ENCODE results near the gene SHISA5. TPM values are rescaled to one million over a fixed set of nuclear protein-coding genes. Genes with fewer than 3 reads are reported as not detected.
"Not testable (repeated sequence)": the region's sequence is repeated elsewhere in the genome, so short reads cannot be mapped to it uniquely, and the experiment has no call there.

The SHISA5 gene
- total and polyA plus RNA-seq, 4 donors: 40.9 to 123 (median 120) TPM

DNA sequence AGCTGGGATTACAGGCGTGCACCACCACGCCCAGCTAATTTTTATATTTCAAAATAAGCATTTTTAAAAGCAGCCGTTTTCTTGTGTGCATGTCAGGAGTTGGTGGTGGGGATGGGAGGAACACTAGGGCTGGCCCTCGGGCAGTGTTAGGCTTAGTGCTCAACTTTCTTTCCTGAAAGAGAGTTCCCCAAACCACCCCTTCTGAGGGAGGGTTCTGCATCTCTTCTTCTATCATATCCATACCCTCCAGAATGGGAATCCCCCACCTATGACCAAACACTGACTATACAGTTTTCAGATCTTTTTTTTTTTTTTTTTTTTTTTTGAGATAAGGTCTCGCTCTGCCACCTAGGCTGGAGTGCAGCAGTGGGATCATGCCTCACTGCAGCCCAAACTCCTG lies 40.2 kb upstream of the SHISA5 start:
- no peak for DNase-seq (ENCODE audit: low read depth in 4 of 6, low spot score in 6 of 6)
- H3K4me1 ChIP-seq (ENCODE audit: control insufficient read depth, insufficient read depth, low read length): peaks cover 5% of the 10 kb centered on the region
- peaks cover 52% of the 10 kb centered on the region for H3K36me3 ChIP-seq (ENCODE audit: control insufficient read depth, insufficient read depth, low read length)
- no peak overlapping the region for H3K27ac ChIP-seq (ENCODE audit: low read depth, low read length)
- no peaks in the 10 kb centered on the region for H3K27me3 ChIP-seq (ENCODE audit: control insufficient read depth, insufficient read depth, low read length)
- H3K9me3 ChIP-seq (ENCODE audit: control insufficient read depth, insufficient read depth, low read length): no peaks in the 10 kb centered on the region
- WGBS (ENCODE audit: insufficient coverage): no CpG with 5 or more reads among the region's 5 CpGs
- H3K4me3 ChIP-seq (ENCODE audit: low read depth, low read length): no peak overlapping the region

DNA sequence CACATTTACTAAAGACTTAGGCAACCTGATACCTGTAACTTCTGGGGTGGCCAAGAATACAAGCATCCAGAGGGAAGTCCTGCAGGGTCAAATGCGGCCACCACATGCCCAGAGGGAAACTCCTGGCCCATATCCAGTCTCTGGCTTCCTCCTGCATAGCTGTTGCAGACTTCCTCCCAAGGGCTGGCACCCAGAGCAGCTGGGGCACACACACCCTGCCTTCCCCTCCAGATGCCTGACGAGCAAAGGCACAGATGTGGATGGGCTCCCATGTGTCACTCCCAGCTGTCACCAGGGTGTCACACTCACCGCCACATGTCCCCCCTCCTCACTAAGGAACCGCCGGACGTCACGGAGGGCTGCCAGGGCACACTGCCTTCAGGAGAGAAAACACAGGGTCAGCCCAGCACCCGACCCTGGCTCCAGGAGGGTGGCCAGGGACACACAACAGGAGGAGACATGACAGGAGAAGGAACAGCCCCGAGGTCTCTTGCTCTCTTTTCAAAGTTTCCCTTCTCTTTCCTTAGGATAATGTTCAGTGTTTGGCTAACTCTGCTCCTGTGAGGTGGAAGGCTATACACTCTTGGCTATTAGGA lies 39.4 kb upstream of the SHISA5 start:
- H3K9me3 ChIP-seq (ENCODE audit: control insufficient read depth, insufficient read depth, low read length): no peaks in the 10 kb centered on the region
- no peak overlapping the region for H3K4me3 ChIP-seq (ENCODE audit: low read depth, low read length)
- H3K4me1 ChIP-seq (ENCODE audit: control insufficient read depth, insufficient read depth, low read length): no peaks in the 10 kb centered on the region
- peaks cover 55% of the 10 kb centered on the region for H3K36me3 ChIP-seq (ENCODE audit: control insufficient read depth, insufficient read depth, low read length)
- H3K27ac ChIP-seq (ENCODE audit: low read depth, low read length): no peak overlapping the region
- no peaks in the 10 kb centered on the region for H3K27me3 ChIP-seq (ENCODE audit: control insufficient read depth, insufficient read depth, low read length)
- DNase-seq (ENCODE audit: low read depth in 4 of 6, low spot score in 6 of 6): no peak
- 72% methylated on average over 8 of the region's 9 CpGs for WGBS (ENCODE audit: insufficient coverage)

DNA sequence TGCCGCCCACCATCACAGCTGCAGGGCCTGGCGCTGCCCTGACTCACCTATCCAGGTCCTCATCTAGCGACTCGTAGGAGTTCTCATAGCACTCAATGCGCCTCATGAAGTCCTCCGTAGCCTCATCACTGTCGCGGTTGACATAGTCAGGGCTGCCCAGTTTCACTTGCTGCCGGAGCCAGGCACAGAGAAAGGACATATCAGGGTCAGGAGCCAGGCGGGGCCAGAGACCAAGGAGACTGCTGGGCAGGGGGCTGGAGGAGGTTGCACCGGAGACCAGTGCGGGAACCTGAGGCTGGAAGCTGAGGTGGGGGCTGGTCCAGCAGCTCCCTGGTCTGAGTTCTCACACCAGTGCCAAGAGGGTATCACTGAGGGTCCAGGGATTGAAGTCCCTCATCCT lies 34.5 kb upstream of the SHISA5 start:
- Histone ChIP-seq H3K4me3 (ENCODE audit: low read depth, low read length) (no peak overlapping the region), H3K36me3 (ENCODE audit: control insufficient read depth, insufficient read depth, low read length) (peaks cover 71% of the 10 kb centered on the region), H3K27ac (ENCODE audit: low read depth, low read length) (no peak overlapping the region), H3K9me3 (ENCODE audit: control insufficient read depth, insufficient read depth, low read length) (no peaks in the 10 kb centered on the region), H3K4me1 (ENCODE audit: control insufficient read depth, insufficient read depth, low read length) (no peaks in the 10 kb centered on the region), H3K27me3 (ENCODE audit: control insufficient read depth, insufficient read depth, low read length) (no peaks in the 10 kb centered on the region)
- WGBS (ENCODE audit: insufficient coverage): 98% methylated on average over 12 of the region's 12 CpGs
- no peak for DNase-seq (ENCODE audit: low read depth in 4 of 6, low spot score in 6 of 6)

DNA sequence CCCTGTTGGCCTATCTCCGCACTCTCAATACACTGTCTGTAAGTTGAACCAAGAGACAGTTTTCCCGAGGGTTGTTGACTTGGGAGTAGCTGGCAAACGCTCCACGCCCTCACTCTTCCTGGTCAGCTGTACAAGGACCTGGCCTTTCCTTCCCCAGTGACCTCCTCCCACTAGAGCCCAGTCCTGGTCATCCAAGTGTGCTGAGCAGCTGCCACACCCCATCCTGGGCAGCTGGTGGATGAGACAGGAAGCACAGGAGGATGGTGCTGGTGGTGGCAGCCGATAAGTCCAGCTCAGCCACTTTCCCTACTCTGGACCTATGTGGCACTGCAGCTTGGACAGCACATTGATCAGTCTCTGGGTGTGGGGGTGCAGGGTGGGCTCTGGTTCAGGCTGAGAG lies 32.8 kb upstream of the SHISA5 start:
- peaks cover 67% of the 10 kb centered on the region for H3K36me3 ChIP-seq (ENCODE audit: control insufficient read depth, insufficient read depth, low read length)
- H3K27ac ChIP-seq (ENCODE audit: low read depth, low read length): no peak overlapping the region
- no peak overlapping the region for H3K4me3 ChIP-seq (ENCODE audit: low read depth, low read length)
- no peak for DNase-seq (ENCODE audit: low read depth in 4 of 6, low spot score in 6 of 6)
- 93% methylated on average over 5 of the region's 5 CpGs for WGBS (ENCODE audit: insufficient coverage)
- H3K9me3 ChIP-seq (ENCODE audit: control insufficient read depth, insufficient read depth, low read length): no peaks in the 10 kb centered on the region
- no peaks in the 10 kb centered on the region for H3K27me3 ChIP-seq (ENCODE audit: control insufficient read depth, insufficient read depth, low read length)
- H3K4me1 ChIP-seq (ENCODE audit: control insufficient read depth, insufficient read depth, low read length): no peaks in the 10 kb centered on the region

DNA sequence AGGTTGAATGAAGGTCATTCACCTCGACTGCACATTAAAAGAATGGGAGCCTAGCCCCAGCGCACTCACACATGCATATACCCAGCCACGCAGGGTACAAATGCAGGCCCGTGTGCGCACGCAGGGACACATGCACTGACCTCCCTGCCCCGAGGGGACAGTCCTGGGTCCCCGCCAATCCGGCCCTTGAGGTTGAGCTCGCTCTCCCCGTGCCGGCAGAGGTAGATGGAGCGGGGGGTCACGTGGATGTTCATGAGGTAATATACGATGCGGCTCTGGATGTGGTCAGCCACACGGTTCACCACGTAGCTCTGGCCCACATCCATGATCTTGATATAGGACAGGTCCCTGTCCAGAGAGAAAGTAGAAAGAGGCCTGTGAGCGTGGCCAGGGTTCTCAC lies 32.1 kb upstream of the SHISA5 start:
- H3K4me1 ChIP-seq (ENCODE audit: control insufficient read depth, insufficient read depth, low read length): no peaks in the 10 kb centered on the region

DNA sequence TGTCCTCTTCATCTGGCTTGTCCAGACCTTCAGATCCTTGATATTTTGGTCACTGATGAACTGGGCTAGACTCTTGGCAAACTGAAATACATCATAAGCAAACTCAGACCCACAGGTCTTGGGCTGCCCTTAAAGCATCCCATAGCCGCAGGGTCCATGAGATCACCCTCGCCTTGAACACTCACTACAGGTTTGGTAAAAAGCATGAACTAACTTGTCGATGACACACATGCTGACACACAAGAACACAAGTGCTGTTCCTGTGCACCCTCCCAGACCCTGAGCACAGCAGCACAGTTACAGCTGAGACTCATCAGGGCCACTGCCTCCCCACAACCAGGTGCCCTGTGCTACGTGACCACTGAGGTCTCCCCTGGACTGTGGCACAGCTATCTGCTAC lies 31.6 kb upstream of the SHISA5 start:
- no peak overlapping the region for H3K27ac ChIP-seq (ENCODE audit: low read depth, low read length)
- H3K27me3 ChIP-seq (ENCODE audit: control insufficient read depth, insufficient read depth, low read length): no peaks in the 10 kb centered on the region
- peaks cover 67% of the 10 kb centered on the region for H3K36me3 ChIP-seq (ENCODE audit: control insufficient read depth, insufficient read depth, low read length)
- H3K4me1 ChIP-seq (ENCODE audit: control insufficient read depth, insufficient read depth, low read length): no peaks in the 10 kb centered on the region
- no peak overlapping the region for H3K4me3 ChIP-seq (ENCODE audit: low read depth, low read length)
- DNase-seq (ENCODE audit: low read depth in 4 of 6, low spot score in 6 of 6): no peak
- H3K9me3 ChIP-seq (ENCODE audit: control insufficient read depth, insufficient read depth, low read length): no peaks in the 10 kb centered on the region
- 95% methylated on average over 4 of the region's 4 CpGs for WGBS (ENCODE audit: insufficient coverage)

More for the DNA sequence above, 32.1 kb upstream of the SHISA5 start:
- no peak overlapping the region for H3K27ac ChIP-seq (ENCODE audit: low read depth, low read length)
- peaks cover 67% of the 10 kb centered on the region for H3K36me3 ChIP-seq (ENCODE audit: control insufficient read depth, insufficient read depth, low read length)
- no peaks in the 10 kb centered on the region for H3K9me3 ChIP-seq (ENCODE audit: control insufficient read depth, insufficient read depth, low read length)
- WGBS (ENCODE audit: insufficient coverage): 94% methylated on average over 18 of the region's 19 CpGs
- no peaks in the 10 kb centered on the region for H3K27me3 ChIP-seq (ENCODE audit: control insufficient read depth, insufficient read depth, low read length)
- no peak for DNase-seq (ENCODE audit: low read depth in 4 of 6, low spot score in 6 of 6)
- H3K4me3 ChIP-seq (ENCODE audit: low read depth, low read length): no peak overlapping the region

DNA sequence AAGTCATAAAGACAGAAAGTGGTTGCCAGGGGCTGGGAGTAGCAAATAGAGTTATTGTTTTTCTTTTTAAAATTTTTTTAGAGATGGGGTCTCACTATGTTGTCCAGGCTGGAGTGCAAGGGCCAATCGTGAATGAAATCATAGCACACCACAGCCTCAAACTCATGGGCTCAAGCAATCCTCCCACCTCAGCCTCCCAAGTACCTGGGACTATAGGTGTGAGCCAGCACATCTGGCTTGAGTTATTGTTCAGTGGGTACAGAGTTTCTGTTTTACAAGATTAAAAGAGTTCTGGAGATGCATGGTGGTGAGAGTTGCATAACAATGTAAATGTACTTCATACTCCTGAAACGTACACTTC lies 29.0 kb upstream of the SHISA5 start:
- Histone ChIP-seq H3K9me3 (ENCODE audit: control insufficient read depth, insufficient read depth, low read length) (no peaks in the 10 kb centered on the region), H3K4me1 (ENCODE audit: control insufficient read depth, insufficient read depth, low read length) (no peaks in the 10 kb centered on the region), H3K36me3 (ENCODE audit: control insufficient read depth, insufficient read depth, low read length) (peaks cover 57% of the 10 kb centered on the region), H3K4me3 (ENCODE audit: low read depth, low read length) (no peak overlapping the region), H3K27me3 (ENCODE audit: control insufficient read depth, insufficient read depth, low read length) (no peaks in the 10 kb centered on the region), H3K27ac (ENCODE audit: low read depth, low read length) (no peak overlapping the region)
- no peak for DNase-seq (ENCODE audit: low read depth in 4 of 6, low spot score in 6 of 6)
- no CpG with 5 or more reads among the region's 2 CpGs for WGBS (ENCODE audit: insufficient coverage)

DNA sequence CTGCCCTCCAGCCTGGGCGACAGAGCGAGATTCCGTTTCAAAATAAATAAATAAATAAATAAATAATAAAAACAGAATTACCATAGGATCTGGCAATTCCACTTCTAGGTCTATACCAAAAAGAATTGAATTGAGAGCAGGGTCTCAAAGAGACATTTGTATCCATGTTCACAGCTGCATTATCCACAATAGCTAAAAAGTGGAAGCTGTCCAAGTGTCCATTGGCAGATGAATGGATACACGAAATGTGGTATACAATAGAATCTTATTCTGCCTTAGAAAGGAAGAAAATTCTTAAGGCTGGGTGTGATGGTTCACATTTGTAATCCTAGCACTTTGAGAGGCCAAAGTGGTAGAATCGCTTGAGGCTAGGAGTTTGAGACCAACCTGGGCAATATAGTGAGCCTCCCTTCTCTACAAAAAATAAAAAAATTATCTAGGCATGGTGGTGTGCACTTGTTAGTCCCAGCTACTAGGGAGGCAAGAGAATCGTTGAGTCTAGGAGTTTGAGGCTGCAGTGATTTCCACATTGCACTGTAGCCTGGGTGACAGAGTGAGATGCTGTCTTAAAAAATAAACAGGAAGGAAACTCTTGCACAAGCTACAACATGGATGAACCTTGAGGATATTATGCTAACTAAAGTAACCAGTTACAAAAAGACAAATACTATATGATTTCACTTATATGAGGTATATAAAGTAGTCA lies 28.4 kb upstream of the SHISA5 start:
- WGBS (ENCODE audit: insufficient coverage): no CpG with 5 or more reads among the region's 6 CpGs
- no peaks in the 10 kb centered on the region for H3K27me3 ChIP-seq (ENCODE audit: control insufficient read depth, insufficient read depth, low read length)
- no peaks in the 10 kb centered on the region for H3K9me3 ChIP-seq (ENCODE audit: control insufficient read depth, insufficient read depth, low read length)
- H3K27ac ChIP-seq (ENCODE audit: low read depth, low read length): no peak overlapping the region
- no peaks in the 10 kb centered on the region for H3K4me1 ChIP-seq (ENCODE audit: control insufficient read depth, insufficient read depth, low read length)
- DNase-seq (ENCODE audit: low read depth in 4 of 6, low spot score in 6 of 6): peak in 3 of 6 donors; percentile 5 to 53 (median 19)
- H3K36me3 ChIP-seq (ENCODE audit: control insufficient read depth, insufficient read depth, low read length): peaks cover 58% of the 10 kb centered on the region
- H3K4me3 ChIP-seq (ENCODE audit: low read depth, low read length): no peak overlapping the region

DNA sequence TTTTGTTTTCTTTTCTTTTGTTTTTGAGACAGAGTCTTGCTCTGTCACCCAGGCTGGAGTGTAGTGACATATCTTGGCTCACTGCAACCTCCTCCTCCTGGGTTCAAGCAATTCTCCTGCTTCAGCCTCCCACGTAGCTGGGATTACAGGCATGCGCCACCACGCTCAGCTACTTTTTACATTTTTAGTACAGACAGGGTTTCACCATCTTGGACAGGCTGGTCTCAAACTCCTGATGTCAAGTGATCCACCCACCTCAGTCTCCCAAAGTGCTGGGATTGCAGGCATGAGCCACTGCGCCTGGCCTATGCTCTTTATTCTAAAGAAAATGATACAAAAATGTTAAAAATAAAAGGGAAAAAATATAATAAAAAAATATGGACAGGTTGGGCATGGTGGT lies 26.7 kb upstream of the SHISA5 start:
- H3K9me3 ChIP-seq (ENCODE audit: control insufficient read depth, insufficient read depth, low read length); H3K4me3 ChIP-seq (ENCODE audit: low read depth, low read length); DNase-seq (ENCODE audit: low read depth in 4 of 6, low spot score in 6 of 6); H3K27me3 ChIP-seq (ENCODE audit: control insufficient read depth, insufficient read depth, low read length); H3K27ac ChIP-seq (ENCODE audit: low read depth, low read length); H3K4me1 ChIP-seq (ENCODE audit: control insufficient read depth, insufficient read depth, low read length): not testable (repeated sequence)
- H3K36me3 ChIP-seq (ENCODE audit: control insufficient read depth, insufficient read depth, low read length): peaks cover 54% of the 10 kb centered on the region
- WGBS (ENCODE audit: insufficient coverage): 89% methylated on average over 3 of the region's 4 CpGs

DNA sequence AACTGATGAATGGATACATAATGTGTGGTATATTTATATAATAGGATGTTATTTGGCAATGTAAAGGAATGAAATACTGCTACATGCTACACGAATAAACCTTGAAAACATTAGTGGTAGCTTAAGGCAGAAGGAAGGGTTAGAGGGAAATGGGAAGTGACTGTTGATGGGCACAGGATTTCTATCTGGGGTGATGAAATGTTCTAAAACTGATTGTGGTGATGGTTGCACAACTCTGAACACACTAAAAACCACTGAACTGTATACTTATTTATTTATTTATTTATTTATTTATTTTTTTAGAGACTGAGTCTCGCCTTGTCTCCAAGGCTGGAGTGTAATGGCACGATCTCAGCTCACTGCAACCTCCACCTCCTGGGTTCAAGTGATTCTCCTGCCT lies 24.8 kb upstream of the SHISA5 start:
- H3K27me3 ChIP-seq (ENCODE audit: control insufficient read depth, insufficient read depth, low read length): no peaks in the 10 kb centered on the region
- no peak overlapping the region for H3K27ac ChIP-seq (ENCODE audit: low read depth, low read length)
- H3K4me3 ChIP-seq (ENCODE audit: low read depth, low read length): no peak overlapping the region
- peaks cover 49% of the 10 kb centered on the region for H3K36me3 ChIP-seq (ENCODE audit: control insufficient read depth, insufficient read depth, low read length)
- no peak for DNase-seq (ENCODE audit: low read depth in 4 of 6, low spot score in 6 of 6)
- WGBS (ENCODE audit: insufficient coverage): 100% methylated on average over 1 of the region's 3 CpGs
- no peaks in the 10 kb centered on the region for H3K4me1 ChIP-seq (ENCODE audit: control insufficient read depth, insufficient read depth, low read length)
- H3K9me3 ChIP-seq (ENCODE audit: control insufficient read depth, insufficient read depth, low read length): no peaks in the 10 kb centered on the region

Measured in spinal cord (tissue), 10 donors.